Activated CD8-positive, alpha-beta memory T cell treated with anti-CD3 and anti-CD28 coated beads for 1 hour (primary cell): ENCODE results near the gene HECTD4.
"Not testable (repeated sequence)": the region's sequence is repeated elsewhere in the genome, so short reads cannot be mapped to it uniquely, and the experiment has no call there.

Experiments
- DNase-seq, 2 donors: peaks; one replicate each; pipeline ENCODE4 v3.0.0-alpha.2; 2020; ENCODE audit warnings: low read depth in 1 of 2; ENCODE audit errors: extremely low read depth in 1 of 2

Gene HECTD4

GRCh38 chr12:112354399-112354798 lies 27.8 kb downstream of the HECTD4 start:
- DNase-seq, result no peak

- DNase-seq, result no peak
Measured at GRCh38 chr12:112353393-112353792, 28.8 kb downstream of the HECTD4 start.

GRCh38 chr12:112352921-112353320 lies 29.3 kb downstream of the HECTD4 start:
- DNase-seq, result no peak

GRCh38 chr12:112350593-112351592 lies 31.3 kb downstream of the HECTD4 start:
- no peak for DNase-seq

- no peak for DNase-seq
Measured at GRCh38 chr12:112349431-112349830, 32.8 kb downstream of the HECTD4 start.

- not testable (repeated sequence) for DNase-seq
Measured at GRCh38 chr12:112348926-112349325, 33.3 kb downstream of the HECTD4 start.

- no peak for DNase-seq
Measured at GRCh38 chr12:112347581-112347982, 34.6 kb downstream of the HECTD4 start.

- DNase-seq, result no peak
Measured at GRCh38 chr12:112346194-112346593, 36.0 kb downstream of the HECTD4 start.

GRCh38 chr12:112344220-112344619 lies 38.0 kb downstream of the HECTD4 start:
- DNase-seq, result no peak

- DNase-seq, result no peak
Measured at GRCh38 chr12:112342587-112342986, 39.6 kb downstream of the HECTD4 start.

- DNase-seq, result no peak
Measured at GRCh38 chr12:112341046-112341825, 41.0 kb downstream of the HECTD4 start.

- no peak for DNase-seq
Measured at GRCh38 chr12:112340230-112340629, 42.0 kb downstream of the HECTD4 start.

GRCh38 chr12:112334999-112335398 lies 47.2 kb downstream of the HECTD4 start:
- not testable (repeated sequence) for DNase-seq

- no peak for DNase-seq
Measured at GRCh38 chr12:112333019-112333418, 49.2 kb downstream of the HECTD4 start.

GRCh38 chr12:112331886-112332285 lies 50.3 kb downstream of the HECTD4 start:
- no peak for DNase-seq

GRCh38 chr12:112330706-112331105 lies 51.5 kb downstream of the HECTD4 start:
- DNase-seq, result no peak

- no peak for DNase-seq
Measured at GRCh38 chr12:112328456-112329124, 53.6 kb downstream of the HECTD4 start.

- no peak for DNase-seq
Measured at GRCh38 chr12:112327209-112327938, 54.9 kb downstream of the HECTD4 start.

GRCh38 chr12:112325622-112326207 lies 56.5 kb downstream of the HECTD4 start:
- no peak for DNase-seq

GRCh38 chr12:112325157-112325556 lies 57.1 kb downstream of the HECTD4 start:
- no peak for DNase-seq
